CD14-positive monocyte (primary cell): Measurements from ENCODE around the gene HERC4. TPM values are rescaled to one million over a fixed set of nuclear protein-coding genes. Genes with fewer than 3 reads are reported as not detected.

Source experiments
- DNase-seq, 3 donors: peaks; one replicate each; pipeline ENCODE4 v3.0.0-alpha.2; 2011 to 2022
- H2AFZ ChIP-seq: 2 replicates; pipeline ENCODE4 v1.6.0; 2012; ENCODE audit warnings: mild to moderate bottlenecking, low read depth, low read length, inconsistent platforms; ENCODE audit not compliant: insufficient read depth, poor library complexity, severe bottlenecking
- H3K27ac ChIP-seq, 2 donors: 1 replicate in 1 of 2; 2 replicates in 1 of 2; pipeline ENCODE4 v1.5.1; 2012 to 2013; ENCODE audit warnings: low read length in 2 of 2, control low read depth in 1 of 2, inconsistent platforms in 1 of 2, low read depth in 1 of 2, mild to moderate bottlenecking in 1 of 2
- H3K27me3 ChIP-seq, 2 donors: one replicate each; pipeline versions ENCODE4 v1.6.0 to v1.6.1; 2011 to 2013; ENCODE audit warnings: low read length in 2 of 2; ENCODE audit not compliant: control insufficient read depth in 2 of 2, insufficient read depth in 2 of 2
- H3K36me3 ChIP-seq, 2 donors: replicated peaks in 1 of 2; 1 replicate in 1 of 2; 2 replicates in 1 of 2; pipeline versions ENCODE4 v1.5.1 to v1.6.1; 2012 to 2013; ENCODE audit warnings: low read length in 2 of 2, control low read depth in 1 of 2, inconsistent platforms in 1 of 2, mild to moderate bottlenecking in 1 of 2; ENCODE audit not compliant: insufficient read depth in 2 of 2, control insufficient read depth in 1 of 2
- H3K4me1 ChIP-seq, 2 donors: 1 replicate in 1 of 2; 2 replicates in 1 of 2; pipeline versions ENCODE4 v1.5.1 to v1.6.1; 2012 to 2013; ENCODE audit warnings: low read length in 2 of 2, control low read depth in 1 of 2, inconsistent platforms in 1 of 2, mild to moderate bottlenecking in 1 of 2, moderate library complexity in 1 of 2; ENCODE audit not compliant: insufficient read depth in 2 of 2, control insufficient read depth in 1 of 2
- H3K4me2 ChIP-seq: replicated peaks from 2 replicates; pipeline ENCODE3; 2012; ENCODE audit warnings: low read length, moderate library complexity, mild to moderate bottlenecking; ENCODE audit not compliant: poor library complexity, severe bottlenecking; ENCODE audit errors: extremely low read depth
- H3K4me3 ChIP-seq, 3 experiments: fragments of 200-600 bp in 1 of 3; sonication (generic) in 1 of 3; replicated peaks in 1 of 3; 1 replicate in 2 of 3; 2 replicates in 1 of 3; pipeline ENCODE4 v1.5.1; 2011 to 2013; ENCODE audit warnings: low read length in 3 of 3, mild to moderate bottlenecking in 3 of 3, control low read depth in 2 of 3, low read depth in 2 of 3, inconsistent platforms in 1 of 3, moderate library complexity in 1 of 3
- H3K79me2 ChIP-seq: 2 replicates; pipeline ENCODE4 v1.6.0; 2012; ENCODE audit warnings: mild to moderate bottlenecking, control low read depth, inconsistent platforms, low read length, moderate library complexity; ENCODE audit not compliant: insufficient read depth
- H3K9ac ChIP-seq: 2 replicates; pipeline ENCODE4 v1.6.0; 2017; ENCODE audit warnings: low read length, mild to moderate bottlenecking; ENCODE audit not compliant: insufficient read depth, poor library complexity, severe bottlenecking
- H3K9me3 ChIP-seq, 2 donors: replicated peaks in 1 of 2; 1 replicate in 1 of 2; 2 replicates in 1 of 2; pipeline versions ENCODE4 v1.5.1 to v1.6.1; 2012 to 2013; ENCODE audit warnings: low read length in 2 of 2, control low read depth in 1 of 2; ENCODE audit not compliant: control insufficient read depth in 1 of 2, insufficient read depth in 1 of 2
- H4K20me1 ChIP-seq: 2 replicates; pipeline ENCODE4 v1.6.0; 2012; ENCODE audit warnings: mild to moderate bottlenecking, low read length, control low read depth, moderate library complexity; ENCODE audit not compliant: insufficient read depth
- H3K27ac Mint-ChIP-seq, 7 donors: one replicate each; pipeline ENCODE4 v1.8.0; 2020; ENCODE audit warnings: mild to moderate bottlenecking in 7 of 7, mixed read lengths in 7 of 7, moderate library complexity in 6 of 7, inconsistent platforms in 2 of 7
- H3K27me3 Mint-ChIP-seq, 3 donors: one replicate each; pipeline ENCODE4 v1.8.0; 2021 to 2022; ENCODE audit warnings: low read depth in 3 of 3, mild to moderate bottlenecking in 3 of 3, mixed read lengths in 3 of 3, moderate library complexity in 3 of 3, inconsistent platforms in 1 of 3
- H3K36me3 Mint-ChIP-seq, 2 donors: one replicate each; pipeline ENCODE4 v1.8.0; 2020; ENCODE audit warnings: mixed read lengths in 2 of 2, inconsistent platforms in 1 of 2, mild to moderate bottlenecking in 1 of 2
- H3K4me1 Mint-ChIP-seq: one replicate; pipeline ENCODE4 v1.8.0; 2020; ENCODE audit warnings: mild to moderate bottlenecking, mixed read lengths
- H3K4me3 Mint-ChIP-seq, 2 donors: one replicate each; pipeline ENCODE4 v1.8.0; 2020; ENCODE audit warnings: mild to moderate bottlenecking in 2 of 2, mixed read lengths in 2 of 2, moderate library complexity in 1 of 2
- H3K9me3 Mint-ChIP-seq, 7 donors: one replicate each; pipeline ENCODE4 v1.8.0; 2020 to 2022; ENCODE audit warnings: mixed read lengths in 7 of 7, mild to moderate bottlenecking in 6 of 7, moderate library complexity in 6 of 7, inconsistent platforms in 2 of 7
- CTCF ChIP-seq: fragments of 200-600 bp; IDR thresholded peaks from one replicate; pipeline ENCODE4 v1.8.0; 2022; ENCODE audit warnings: antibody characterized with exemption, mild to moderate bottlenecking
- whole genome bisulfite sequencing: methylation state at CpG from one replicate; pipeline ENCODE4 v1.1.5; 2013; ENCODE audit warnings: missing lambda C conversion rate; ENCODE audit not compliant: insufficient coverage; 5-methylcytosine and 5-hydroxymethylcytosine counted together
- intact Hi-C, 2 donors: fragments of 100-400 bp; cut with micrococcal nuclease; formaldehyde crosslinking; loops; one replicate each; pipeline versions ENCODE4 v1.15.0 to v1.15.1; 2023
- polyA plus RNA-seq, 3 donors: library from polyadenylated mRNA; depleted of rRNA in 1 of 3; unstranded in 2 of 3; stranded (reverse) in 1 of 3; fragments of 300-500 nt in 2 of 3; fragments of >200 nt in 1 of 3; fragmentation: Illumina TruSeq in 2 of 3; gene quantifications; 1 replicate in 2 of 3; 2 replicates in 1 of 3; pipeline ENCODE4 v1.2.3, GENCODE V29; 2012 to 2021

Gene HERC4
- polyA plus RNA-seq, 3 donors, result 10.7 to 17.5 (median 14.3) TPM

- H3K9me3 ChIP-seq, result no peaks in the 10 kb centered on the region
- 0% methylated on average over 1 of the region's 3 CpGs for WGBS
- DNase-seq, result no peak
- peak overlapping the region; percentile 92 for H2AFZ ChIP-seq
- TF ChIP-seq CTCF, result no peak
- no peaks in the 10 kb centered on the region for H3K27me3 Mint-ChIP-seq
- peaks cover 0 to 10% of the 10 kb centered on the region in 2 donors for H3K36me3 ChIP-seq
- peaks cover 30% of the 10 kb centered on the region for H3K4me1 Mint-ChIP-seq
- intact Hi-C loops, result loop anchor here (5.0 to 10.0 kb wide), 3 partner anchors 191 to 257 kb away; partner anchors contain the start of genes HNRNPH3 (in 1 of the 2), PBLD (in 1 of the 2) and SIRT1 (in 1 of the 2)
- peaks cover 10 to 12% of the 10 kb centered on the region in 2 donors for H3K36me3 Mint-ChIP-seq
- H3K27ac ChIP-seq, result peak overlapping the region in 1 of 2 donors; percentile 54
- H3K27ac Mint-ChIP-seq, result peak overlapping the region in 6 of 7 donors; percentile 14 to 92 (median 40)
- H4K20me1 ChIP-seq, result peaks cover 32% of the 10 kb centered on the region
- H3K9ac ChIP-seq, result peak overlapping the region; percentile 23
- H3K27me3 ChIP-seq, result no peaks in the 10 kb centered on the region
- H3K9me3 Mint-ChIP-seq, result no peaks in the 10 kb centered on the region
- H3K4me1 ChIP-seq, result peaks cover 15 to 31% of the 10 kb centered on the region in 2 donors
- peaks cover 45% of the 10 kb centered on the region for H3K79me2 ChIP-seq
- peak overlapping the region; percentile 77 for H3K4me2 ChIP-seq
- H3K4me3 Mint-ChIP-seq, result peak overlapping the region; percentile 47 to 71
- peak overlapping the region; percentile 14 to 92 (median 35) for H3K4me3 ChIP-seq
Observed at GRCh38 chr10:68075550-68076004, 494 bp upstream of the HERC4 start.

DNA sequence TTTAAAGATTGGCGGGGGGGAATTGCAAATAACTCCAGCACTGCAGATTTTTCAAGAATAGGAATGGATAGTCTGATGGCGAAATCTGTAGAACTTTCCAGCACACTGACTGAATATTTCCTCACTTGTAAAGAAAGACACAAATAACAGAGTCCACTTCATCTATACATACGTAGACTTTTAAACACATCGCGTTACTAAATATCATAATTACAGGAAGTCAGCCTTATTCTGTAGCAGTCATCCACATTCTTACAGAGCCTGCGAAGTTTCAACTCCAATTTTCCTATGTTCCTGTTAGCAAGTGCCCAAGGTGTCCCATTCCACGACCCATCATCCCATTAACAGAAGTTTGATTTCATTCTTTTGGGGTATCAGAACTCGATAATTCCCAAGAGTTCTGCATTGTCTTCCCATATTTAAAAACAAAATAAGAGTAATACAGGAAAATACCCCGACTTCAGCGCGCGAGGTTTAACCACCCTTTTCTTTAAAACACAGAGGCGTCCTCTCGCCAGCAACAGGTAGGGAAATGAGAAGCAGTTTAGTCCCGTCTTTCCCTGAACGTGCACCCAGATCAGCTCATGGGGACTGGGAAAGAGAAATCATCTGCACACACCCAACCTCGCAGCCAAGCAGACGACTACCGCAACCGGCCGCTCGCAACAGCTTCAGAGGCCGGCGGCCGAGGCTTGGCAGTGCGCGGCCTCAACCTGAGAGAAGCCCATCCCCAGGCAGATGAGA lies 880 bp downstream of the HERC4 start:
- Histone ChIP-seq H3K9me3 (no peaks in the 10 kb centered on the region), H3K36me3 (peaks cover 4 to 19% of the 10 kb centered on the region in 2 donors), H3K4me1 (peaks cover 15 to 31% of the 10 kb centered on the region in 2 donors), H3K79me2 (peaks cover 55% of the 10 kb centered on the region), H3K9ac (peak overlapping the region; percentile 98), H3K27ac (peak overlapping the region; percentile 96 to 100), H3K27me3 (no peaks in the 10 kb centered on the region), H2AFZ (peak overlapping the region; percentile 94), H3K4me3 (peak overlapping the region; percentile 68 to 100 (median 92)), H3K4me2 (peak overlapping the region; percentile 77), H4K20me1 (peaks cover 42% of the 10 kb centered on the region)
- H3K9me3 Mint-ChIP-seq, result no peaks in the 10 kb centered on the region
- peaks cover 16 to 20% of the 10 kb centered on the region in 2 donors for H3K36me3 Mint-ChIP-seq
- DNase-seq, result peak; percentile 12 to 49 (median 40)
- intact Hi-C loops, result loop anchor here (5.0 to 10.0 kb wide), 3 partner anchors 189 to 258 kb away; partner anchors contain the start of genes HNRNPH3 (in 1 of the 2), PBLD (in 1 of the 2) and SIRT1 (in 1 of the 2)
- WGBS, result 0% methylated on average over 17 of the region's 27 CpGs
- peak overlapping the region; percentile 92 to 97 (median 95) for H3K27ac Mint-ChIP-seq
- H3K27me3 Mint-ChIP-seq, result no peaks in the 10 kb centered on the region
- TF ChIP-seq CTCF, result no peak
- H3K4me1 Mint-ChIP-seq, result peaks cover 31% of the 10 kb centered on the region
- peak overlapping the region; percentile 97 for H3K4me3 Mint-ChIP-seq
